SK-N-SH treated with all-trans-retinoic acid at 6 μM for 48 hours (cell line): ENCODE results near the gene TAOK3.

Experiments
- GLIS3 ChIP-seq: fragments of 250-450 bp; sonication (Bioruptor Pico); IDR thresholded peaks from 2 replicates; pipeline ENCODE4 v1.5.0; 2020; ENCODE audit warnings: mild to moderate bottlenecking, moderate library complexity
- PPARA ChIP-seq: fragments of 250-450 bp; sonication (Bioruptor Pico); IDR thresholded peaks from 2 replicates; pipeline ENCODE4 v1.5.0; 2020; ENCODE audit warnings: mild to moderate bottlenecking, borderline replicate concordance
- TCF4 ChIP-seq: fragments of 250-450 bp; sonication (Bioruptor Pico); IDR thresholded peaks from 2 replicates; pipeline ENCODE4 v1.8.0; 2021; ENCODE audit warnings: mild to moderate bottlenecking, moderate library complexity, borderline replicate concordance
- ZC3H10 ChIP-seq: fragments of 250-450 bp; sonication (Bioruptor Pico); IDR thresholded peaks from 2 replicates; pipeline ENCODE4 v1.5.1; 2021; ENCODE audit warnings: mild to moderate bottlenecking, moderate library complexity
- ZFP3 ChIP-seq: fragments of 250-450 bp; sonication (Bioruptor Pico); IDR thresholded peaks from 2 replicates; pipeline ENCODE4 v1.5.0; 2020; ENCODE audit warnings: mild to moderate bottlenecking, moderate library complexity
- ZFP30 ChIP-seq: fragments of 450-650 bp; formaldehyde crosslinking; IDR thresholded peaks from 2 replicates; pipeline ENCODE4 v1.5.0; 2022; ENCODE audit warnings: mild to moderate bottlenecking, moderate library complexity
- ZNF70 ChIP-seq: fragments of 450-650 bp; formaldehyde crosslinking; IDR thresholded peaks from 2 replicates; pipeline ENCODE4 v1.5.0; 2020; ENCODE audit warnings: mild to moderate bottlenecking, moderate library complexity
- ZNF8 ChIP-seq: fragments of 450-650 bp; formaldehyde crosslinking; IDR thresholded peaks from 2 replicates; pipeline ENCODE4 v1.5.0; 2020; ENCODE audit warnings: mild to moderate bottlenecking, moderate library complexity
- TF ChIP-seq, protein P1 (sequence below): fragments of 250-450 bp; sonication (Bioruptor Pico); IDR thresholded peaks from 2 replicates; pipeline ENCODE4 v1.5.0; 2020; ENCODE audit warnings: mild to moderate bottlenecking, moderate library complexity

DNA sequence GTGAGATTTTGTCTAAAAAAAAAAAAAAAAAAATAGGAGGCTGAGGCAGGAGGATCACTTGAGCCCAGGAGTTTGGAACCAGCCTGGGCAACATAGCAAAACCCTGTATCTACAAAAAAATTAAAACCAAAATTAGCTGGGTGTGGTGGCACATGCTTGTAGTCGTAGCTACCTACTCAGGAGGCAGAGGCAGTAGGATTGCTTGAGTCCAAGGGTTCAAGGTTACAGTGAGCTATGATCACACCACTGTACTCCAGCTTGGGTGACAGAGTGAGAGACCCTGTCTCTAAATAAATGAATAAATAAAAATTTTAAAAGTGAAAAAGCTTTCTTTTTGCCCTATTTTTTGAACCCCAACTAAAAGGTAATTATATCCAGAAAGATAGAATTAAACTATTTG is 123.2 kb downstream of the TAOK3 start:
- TF ChIP-seq PPARA (no peak), GLIS3 (CRISPR knock-in tag) (no peak), ZNF70 (CRISPR knock-in tag) (no peak), ZFP3 (CRISPR knock-in tag) (no peak), TCF4 (CRISPR knock-in tag) (no peak), ZC3H10 (no peak), ZFP30 (CRISPR knock-in tag) (no peak), ZNF8 (CRISPR knock-in tag) (no peak)
- TF ChIP-seq, protein P1, sequence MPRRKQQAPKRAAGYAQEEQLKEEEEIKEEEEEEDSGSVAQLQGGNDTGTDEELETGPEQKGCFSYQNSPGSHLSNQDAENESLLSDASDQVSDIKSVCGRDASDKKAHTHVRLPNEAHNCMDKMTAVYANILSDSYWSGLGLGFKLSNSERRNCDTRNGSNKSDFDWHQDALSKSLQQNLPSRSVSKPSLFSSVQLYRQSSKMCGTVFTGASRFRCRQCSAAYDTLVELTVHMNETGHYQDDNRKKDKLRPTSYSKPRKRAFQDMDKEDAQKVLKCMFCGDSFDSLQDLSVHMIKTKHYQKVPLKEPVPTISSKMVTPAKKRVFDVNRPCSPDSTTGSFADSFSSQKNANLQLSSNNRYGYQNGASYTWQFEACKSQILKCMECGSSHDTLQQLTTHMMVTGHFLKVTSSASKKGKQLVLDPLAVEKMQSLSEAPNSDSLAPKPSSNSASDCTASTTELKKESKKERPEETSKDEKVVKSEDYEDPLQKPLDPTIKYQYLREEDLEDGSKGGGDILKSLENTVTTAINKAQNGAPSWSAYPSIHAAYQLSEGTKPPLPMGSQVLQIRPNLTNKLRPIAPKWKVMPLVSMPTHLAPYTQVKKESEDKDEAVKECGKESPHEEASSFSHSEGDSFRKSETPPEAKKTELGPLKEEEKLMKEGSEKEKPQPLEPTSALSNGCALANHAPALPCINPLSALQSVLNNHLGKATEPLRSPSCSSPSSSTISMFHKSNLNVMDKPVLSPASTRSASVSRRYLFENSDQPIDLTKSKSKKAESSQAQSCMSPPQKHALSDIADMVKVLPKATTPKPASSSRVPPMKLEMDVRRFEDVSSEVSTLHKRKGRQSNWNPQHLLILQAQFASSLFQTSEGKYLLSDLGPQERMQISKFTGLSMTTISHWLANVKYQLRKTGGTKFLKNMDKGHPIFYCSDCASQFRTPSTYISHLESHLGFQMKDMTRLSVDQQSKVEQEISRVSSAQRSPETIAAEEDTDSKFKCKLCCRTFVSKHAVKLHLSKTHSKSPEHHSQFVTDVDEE, result no peak
